Endothelial cell of umbilical vein (primary cell): Measurements from ENCODE around the gene CELSR2.

Experiments used
- CTCF ChIP-seq, 2 donors: IDR thresholded peaks; 1 replicate in 1 of 2; 2 replicates in 1 of 2; pipeline ENCODE4 v1.5.1; 2011; ENCODE audit warnings: low read length in 2 of 2, mild to moderate bottlenecking in 2 of 2, moderate library complexity in 2 of 2, control low read depth in 1 of 2, inconsistent platforms in 1 of 2, low read depth in 1 of 2; ENCODE audit not compliant: insufficient read depth in 1 of 2; ENCODE audit errors: extremely low read depth in 1 of 2
- EZH2 ChIP-seq: IDR thresholded peaks from 2 replicates; pipeline ENCODE4 v1.6.1; 2012; ENCODE audit warnings: borderline replicate concordance, low read depth, mild to moderate bottlenecking, moderate library complexity, low read length, inconsistent platforms; ENCODE audit not compliant: severe bottlenecking
- GATA2 ChIP-seq: IDR thresholded peaks from 2 replicates; pipeline ENCODE4 v1.7.0; 2011; ENCODE audit warnings: low read depth, mild to moderate bottlenecking, moderate library complexity, mixed read lengths, low read length; ENCODE audit not compliant: insufficient read length, insufficient read depth
- JUN ChIP-seq: IDR thresholded peaks from 2 replicates; pipeline ENCODE4 v1.6.1; 2011; ENCODE audit warnings: borderline replicate concordance, low read depth; ENCODE audit not compliant: insufficient read length, insufficient read depth
- MYC ChIP-seq: IDR thresholded peaks from one replicate; pipeline ENCODE4 v1.6.1; 2011; ENCODE audit warnings: mild to moderate bottlenecking, low read depth, low read length
- POLR2A ChIP-seq: IDR thresholded peaks from 2 replicates; pipeline ENCODE4 v1.6.1; 2012; ENCODE audit warnings: low read depth, mild to moderate bottlenecking, control low read depth, low read length

- TF ChIP-seq CTCF (IDR thresholded peaks at IDR 0.05; ENCODE audit: extremely low read depth in 1 of 2, insufficient read depth in 1 of 2, low read depth in 1 of 2, low read length in 2 of 2) (peak; percentile 100), POLR2A (no peak), EZH2 (no peak), JUN (no peak), GATA2 (no peak), MYC (peak; percentile 67)
These were observed 14.4 kb downstream of the CELSR2 start for GRCh38 chr1:109263597-109264378.
